ENCODE data around the gene ISCU. TPM values are rescaled to one million over a fixed set of nuclear protein-coding genes. Genes with fewer than 3 reads are reported as not detected.

The ISCU gene
- total RNA-seq, 1 donor from 2014 or later, result 55.5 TPM

DNA sequence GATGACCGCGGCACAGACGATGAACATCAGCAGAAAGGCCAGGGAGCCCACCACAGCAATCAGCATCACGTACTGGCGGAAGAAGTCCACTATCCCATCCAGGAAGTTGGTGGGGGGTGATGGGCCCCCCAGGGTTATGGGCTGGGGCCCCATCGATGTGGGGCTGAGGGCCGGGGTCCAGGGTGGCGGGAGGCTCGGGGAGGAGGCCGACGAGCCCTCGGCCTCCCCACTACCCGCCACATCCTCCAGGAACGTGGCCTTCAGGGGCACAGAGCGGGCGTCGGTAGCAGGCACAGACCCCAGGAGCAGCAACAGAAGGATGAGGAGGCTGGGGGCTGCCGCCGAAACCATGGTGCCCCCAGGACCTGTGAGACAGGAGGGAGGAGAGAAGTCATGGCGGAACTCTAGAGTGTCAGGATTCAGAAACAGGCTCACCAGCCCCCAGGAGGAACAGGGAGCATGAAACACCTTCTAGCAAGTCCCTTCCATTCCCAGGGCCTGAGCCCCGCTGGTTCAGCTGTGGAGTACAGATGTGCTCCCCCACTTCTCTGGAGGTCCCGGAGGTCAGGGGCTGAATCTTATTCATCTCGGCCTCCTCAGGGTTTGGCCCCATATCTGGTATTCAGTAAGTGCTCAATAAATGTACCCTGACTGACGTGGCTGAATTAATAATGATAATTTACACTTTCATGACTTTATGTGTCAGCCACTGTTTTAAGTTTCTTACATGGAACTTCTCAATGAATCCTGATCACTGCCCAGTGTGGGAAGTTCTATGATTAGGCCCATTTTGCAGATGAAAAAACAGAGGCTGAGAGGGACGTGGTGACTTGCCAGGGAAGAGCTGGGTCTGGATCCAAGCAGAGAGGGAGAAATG lies 29.9 kb downstream of the ISCU start:
- no peaks in the 10 kb centered on the region for H3K36me3 Mint-ChIP-seq (ENCODE audit: low read depth)
- no peak overlapping the region for H3K4me3 Mint-ChIP-seq
- no peaks in the 10 kb centered on the region for H3K27me3 Mint-ChIP-seq (ENCODE audit: low read depth)
- H3K4me1 Mint-ChIP-seq, result peaks cover 5% of the 10 kb centered on the region
- no peak for DNase-seq (ENCODE audit: low read depth, low spot score)
- H3K27ac Mint-ChIP-seq (ENCODE audit: unreplicated experiment), result no peak overlapping the region
- H3K9me3 Mint-ChIP-seq, result no peaks in the 10 kb centered on the region
- TF ChIP-seq, protein P1, sequence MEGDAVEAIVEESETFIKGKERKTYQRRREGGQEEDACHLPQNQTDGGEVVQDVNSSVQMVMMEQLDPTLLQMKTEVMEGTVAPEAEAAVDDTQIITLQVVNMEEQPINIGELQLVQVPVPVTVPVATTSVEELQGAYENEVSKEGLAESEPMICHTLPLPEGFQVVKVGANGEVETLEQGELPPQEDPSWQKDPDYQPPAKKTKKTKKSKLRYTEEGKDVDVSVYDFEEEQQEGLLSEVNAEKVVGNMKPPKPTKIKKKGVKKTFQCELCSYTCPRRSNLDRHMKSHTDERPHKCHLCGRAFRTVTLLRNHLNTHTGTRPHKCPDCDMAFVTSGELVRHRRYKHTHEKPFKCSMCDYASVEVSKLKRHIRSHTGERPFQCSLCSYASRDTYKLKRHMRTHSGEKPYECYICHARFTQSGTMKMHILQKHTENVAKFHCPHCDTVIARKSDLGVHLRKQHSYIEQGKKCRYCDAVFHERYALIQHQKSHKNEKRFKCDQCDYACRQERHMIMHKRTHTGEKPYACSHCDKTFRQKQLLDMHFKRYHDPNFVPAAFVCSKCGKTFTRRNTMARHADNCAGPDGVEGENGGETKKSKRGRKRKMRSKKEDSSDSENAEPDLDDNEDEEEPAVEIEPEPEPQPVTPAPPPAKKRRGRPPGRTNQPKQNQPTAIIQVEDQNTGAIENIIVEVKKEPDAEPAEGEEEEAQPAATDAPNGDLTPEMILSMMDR (conservative IDR thresholded peaks at IDR 0.05), result no peak

DNA sequence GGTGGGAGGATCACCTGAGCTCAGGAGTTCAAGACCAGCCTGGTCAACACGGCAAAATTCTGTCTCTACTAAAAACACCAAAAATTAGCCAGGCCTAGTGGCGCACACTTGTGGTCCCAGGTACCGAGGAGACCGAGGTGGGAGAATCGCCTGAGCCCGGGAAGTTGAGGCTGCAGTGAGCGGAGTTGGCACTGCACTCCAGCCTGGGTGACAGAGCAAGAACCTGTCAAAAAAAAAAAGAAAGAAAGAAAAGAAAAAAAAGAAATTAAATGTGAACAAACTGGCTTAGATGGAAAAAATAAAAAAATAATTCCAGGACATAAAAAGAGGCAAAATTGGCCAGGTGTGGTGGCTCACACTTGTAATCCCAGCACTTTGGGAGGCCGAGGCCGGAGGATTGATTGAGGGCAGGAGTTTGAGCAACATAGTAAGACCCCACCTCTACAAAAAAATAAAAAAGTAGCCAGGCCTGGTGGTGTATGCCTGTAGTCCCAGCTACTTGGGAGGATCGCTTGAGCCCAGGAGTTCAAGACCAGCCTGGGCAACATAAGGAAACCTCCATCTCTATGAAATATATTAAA lies 32.0 kb downstream of the ISCU start:
- no peak overlapping the region for H3K4me3 Mint-ChIP-seq
- no peaks in the 10 kb centered on the region for H3K36me3 Mint-ChIP-seq (ENCODE audit: low read depth)
- no peak overlapping the region for H3K27ac Mint-ChIP-seq (ENCODE audit: unreplicated experiment)
- H3K27me3 Mint-ChIP-seq (ENCODE audit: low read depth), result no peaks in the 10 kb centered on the region
- DNase-seq (ENCODE audit: low read depth, low spot score), result no peak
- H3K4me1 Mint-ChIP-seq, result peaks cover 7% of the 10 kb centered on the region
- H3K9me3 Mint-ChIP-seq, result no peaks in the 10 kb centered on the region
- TF ChIP-seq, protein P1 (conservative IDR thresholded peaks at IDR 0.05), result no peak

DNA sequence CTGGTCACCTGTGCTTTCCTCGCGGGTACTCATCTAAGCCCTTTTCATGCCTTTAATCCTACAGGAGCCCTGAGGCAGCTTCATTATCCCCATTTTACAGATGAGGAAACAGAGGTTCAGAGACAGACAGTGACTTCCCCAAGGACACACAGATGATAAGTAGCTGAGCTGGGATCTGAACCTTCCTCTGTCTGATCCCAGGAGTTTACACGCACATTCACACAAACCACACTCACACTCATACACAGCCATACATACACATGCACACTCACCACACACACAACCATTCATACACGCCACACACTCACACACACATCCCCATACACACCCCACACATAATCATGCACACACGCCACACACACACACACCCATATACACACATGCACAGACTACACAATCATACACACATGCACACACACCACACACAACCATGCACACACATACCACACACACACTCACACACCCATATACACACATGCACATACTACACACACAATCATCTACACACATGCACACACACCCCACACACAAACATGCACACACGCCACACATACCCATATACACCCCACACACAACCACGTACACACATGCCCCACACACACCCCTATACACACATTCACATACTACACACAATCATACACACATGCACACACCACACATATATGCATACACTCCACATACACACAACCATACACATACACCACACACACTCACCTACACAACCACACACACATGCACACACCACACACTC lies 32.7 kb downstream of the ISCU start:
- Mint-ChIP-seq H3K27ac (ENCODE audit: unreplicated experiment) (no peak overlapping the region), H3K9me3 (no peaks in the 10 kb centered on the region), H3K4me3 (no peak overlapping the region), H3K36me3 (ENCODE audit: low read depth) (no peaks in the 10 kb centered on the region), H3K27me3 (ENCODE audit: low read depth) (no peaks in the 10 kb centered on the region), H3K4me1 (peaks cover 7% of the 10 kb centered on the region)
- no peak for DNase-seq (ENCODE audit: low read depth, low spot score)
- TF ChIP-seq, protein P1 (conservative IDR thresholded peaks at IDR 0.05), result no peak

GRCh38 chr12:108595711-108596647 lies 33.6 kb downstream of the ISCU start:
- Mint-ChIP-seq H3K9me3 (no peaks in the 10 kb centered on the region), H3K27me3 (ENCODE audit: low read depth) (no peaks in the 10 kb centered on the region), H3K36me3 (ENCODE audit: low read depth) (no peaks in the 10 kb centered on the region), H3K4me3 (no peak overlapping the region), H3K4me1 (peaks cover 7% of the 10 kb centered on the region), H3K27ac (ENCODE audit: unreplicated experiment) (no peak overlapping the region)
- DNase-seq (ENCODE audit: low read depth, low spot score), result no peak
- TF ChIP-seq, protein P1 (conservative IDR thresholded peaks at IDR 0.05), result no peak

All from neural crest cell (in vitro differentiated cells).